HepG2 (cell line): ENCODE data around the gene COMMD1. TPM values are rescaled to one million over a fixed set of nuclear protein-coding genes. Genes with fewer than 3 reads are reported as not detected.
A peak's percentile ranks its signal among the peaks of the same experiment; 100 is the strongest.

Experiments used
- ATAC-seq: fragments of 200-7000 bp; cut with Tn5 transposase; 3 replicates; pipeline ENCODE4 v1.9.1; 2020; ENCODE audit warnings: mild to moderate bottlenecking, moderate library complexity
- BruUV-seq: library from RNA; stranded (reverse); fragments of 400-500 nt; replicated peaks from 2 replicates; lab custom pipeline; 2021; lab: Mats Ljungman, UMichigan
- CTCF ChIA-PET: fragments of 300-600 bp; formaldehyde crosslinking; extraction: SDS; loops from one replicate; lab custom pipeline; 2021; ENCODE audit warnings: low total read pairs, inconsistent platforms, low intra/inter-chr PET ratio; lab: Yijun Ruan, JAX
- POLR2A ChIA-PET: fragments of 350-600 bp; sonication (Branson Sonifier 250); formaldehyde crosslinking; loops from one replicate; lab custom pipeline; 2020; ENCODE audit warnings: antibody characterized with exemption, inconsistent platforms; lab: Yijun Ruan, JAX
- DNase-seq: peaks from one replicate; pipeline ENCODE4 v3.0.0-alpha.2; 2015; ENCODE audit warnings: low spot score
- FAIRE-seq: peaks from 3 replicates; lab custom pipeline; 2011; peaks lifted over from hg19 to GRCh38; lab: Jason Lieb, UNC
- H2AFZ ChIP-seq: one replicate; pipeline ENCODE4 v1.6.1; 2011; ENCODE audit warnings: low read length, inconsistent platforms
- H3K27ac ChIP-seq: fragments of 300-600 bp; 3 replicates; pipeline ENCODE4 v1.8.0; 2011; ENCODE audit warnings: mixed run types, mild to moderate bottlenecking, mixed read lengths, low read length, inconsistent platforms; ENCODE audit not compliant: insufficient read depth; ENCODE audit errors: extremely low read length
- H3K27me3 ChIP-seq, 2 experiments: fragments of 200-600 bp in 1 of 2; 2 replicates in 1 of 2; 3 replicates in 1 of 2; pipeline versions ENCODE4 v1.6.0 to v1.8.0; 2011; ENCODE audit warnings: low read length in 2 of 2, mild to moderate bottlenecking in 2 of 2, moderate library complexity in 2 of 2, inconsistent platforms in 1 of 2; ENCODE audit not compliant: insufficient read depth in 2 of 2, control insufficient read depth in 1 of 2
- H3K36me3 ChIP-seq, 2 experiments: fragments of 200-600 bp in 1 of 2; replicated peaks in 1 of 2; 2 replicates in 1 of 2; 3 replicates in 1 of 2; pipeline versions ENCODE4 v1.5.1 to v1.8.0; 2011; ENCODE audit warnings: low read length in 2 of 2, inconsistent platforms in 1 of 2; ENCODE audit not compliant: insufficient read depth in 2 of 2, control insufficient read depth in 1 of 2
- H3K4me1 ChIP-seq: 2 replicates; pipeline ENCODE4 v1.5.1; 2012; ENCODE audit warnings: low read length, inconsistent platforms; ENCODE audit not compliant: insufficient read depth
- H3K4me2 ChIP-seq: 2 replicates; pipeline ENCODE4 v1.6.0; 2011; ENCODE audit warnings: low read depth, low read length, inconsistent platforms
- H3K4me3 ChIP-seq, 3 experiments: fragments of 200-600 bp in 1 of 3; sonication (generic), shearing (Covaris generic) in 1 of 3; replicated peaks in 1 of 3; 2 replicates each; pipeline ENCODE4 v1.5.1; 2011 to 2016; ENCODE audit warnings: low read length in 3 of 3, inconsistent platforms in 2 of 3, low read depth in 2 of 3, mild to moderate bottlenecking in 2 of 3, control low read depth in 1 of 3, mixed read lengths in 1 of 3; ENCODE audit not compliant: insufficient read depth in 1 of 3
- H3K79me2 ChIP-seq: one replicate; pipeline ENCODE4 v1.6.1; 2011; ENCODE audit warnings: low read length, inconsistent platforms; ENCODE audit not compliant: insufficient read depth
- H3K9ac ChIP-seq: 2 replicates; pipeline ENCODE4 v1.6.0; 2011; ENCODE audit warnings: mild to moderate bottlenecking, low read depth, low read length, inconsistent platforms; ENCODE audit not compliant: insufficient read depth
- H3K9me3 ChIP-seq: 2 replicates; pipeline ENCODE4 v1.5.1; 2012; ENCODE audit warnings: mild to moderate bottlenecking, low read length
- H4K20me1 ChIP-seq: 2 replicates; pipeline ENCODE4 v1.6.0; 2011; ENCODE audit warnings: inconsistent platforms, mild to moderate bottlenecking, low read length, moderate library complexity; ENCODE audit not compliant: insufficient read depth
- GABPB1 ChIP-seq: IDR thresholded peaks from 2 replicates; pipeline ENCODE4 v1.6.1; 2016; ENCODE audit warnings: mild to moderate bottlenecking, missing genetic modification reagents, moderate library complexity, missing compliant biosample characterization
- MAFF ChIP-seq: IDR thresholded peaks from 2 replicates; pipeline ENCODE4 v1.6.1; 2011; ENCODE audit warnings: low read depth, low read length, improper control_type of control experiment
- MAFK ChIP-seq, 2 experiments: IDR thresholded peaks in 1 of 2; conservative IDR thresholded peaks in 1 of 2; 2 replicates each; pipeline ENCODE4 v1.6.1; 2011; ENCODE audit warnings: improper control_type of control experiment in 2 of 2, low read length in 2 of 2
- NFYB ChIP-seq: sonication (generic); formaldehyde crosslinking; IDR thresholded peaks from 2 replicates; pipeline ENCODE4 v1.4.0; 2020; ENCODE audit warnings: missing genetic modification reagents
- SP4 ChIP-seq: sonication (generic); formaldehyde crosslinking; IDR thresholded peaks from 2 replicates; pipeline ENCODE4 v1.8.1; 2023; ENCODE audit warnings: mild to moderate bottlenecking, missing genetic modification reagents
- ZNF563 ChIP-seq: sonication (generic); formaldehyde crosslinking; IDR thresholded peaks from 2 replicates; pipeline ENCODE4 v1.8.0; 2022; ENCODE audit warnings: mild to moderate bottlenecking, moderate library complexity, missing genetic modification reagents
- WGBS: methylation state at CpG from one replicate; pipeline ENCODE4 v1.1.6; 2017; ENCODE audit warnings: low lambda C conversion rate; 5-methylcytosine and 5-hydroxymethylcytosine counted together
- in situ Hi-C: cut with HindIII; loops from 2 replicates; pipeline ENCODE4 v1.10.0; 2017; ENCODE audit warnings: low pct_unique_long_range_greater_than_20kb; ENCODE audit not compliant: extremely low pct_ligation_motif_present
- intact Hi-C: fragments of 100-400 bp; cut with micrococcal nuclease; formaldehyde crosslinking; loops from one replicate; pipeline ENCODE4 v1.10.0; 2022; ENCODE audit not compliant: unreplicated experiment
- polyA plus RNA-seq, 8 experiments: library from polyadenylated mRNA; depleted of rRNA in 3 of 8; stranded (reverse) in 7 of 8; unstranded in 1 of 8; fragments of >200 nt; fragmentation: Illumina TruSeq in 4 of 8; extraction: Trizol in 4 of 8; gene quantifications; 2 replicates each; pipeline versions ENCODE4 v1.2.1 to v1.2.3, GENCODE V29; 2011 to 2016; ENCODE audit warnings: low read depth in 4 of 8, missing spikeins in 1 of 8, mixed read lengths in 1 of 8; ENCODE audit not compliant: insufficient read depth in 1 of 8
- total RNA-seq, 5 experiments: library from RNA; depleted of rRNA; stranded (reverse); fragments of >200 nt; fragmentation: Illumina TruSeq; extraction: Trizol; gene quantifications; 2 replicates each; pipeline ENCODE4 v1.2.3, GENCODE V29; 2016; ENCODE audit warnings: low read depth in 1 of 5

Gene COMMD1
- total and polyA plus RNA-seq, 2 of the 13 experiments (the other 11 are each of a cell fraction or from before 2014, with no cell fraction given) = 25.7 to 105 TPM

GRCh38 chr2:61984682-61985081, 79.2 kb downstream of the COMMD1 start:
- H2AFZ ChIP-seq = no peak overlapping the region
- no peaks in the 10 kb centered on the region for H3K79me2 ChIP-seq
- no peaks in the 10 kb centered on the region for H3K4me1 ChIP-seq
- intact Hi-C loops (no loop called here), in situ Hi-C loops (no loop called here)
- H3K27me3 ChIP-seq = no peaks in the 10 kb centered on the region
- ChIA-PET POLR2A (no interaction called here), CTCF (no interaction called here)
- DNase-seq = no peak
- TF ChIP-seq MAFK (conservative IDR thresholded peaks at IDR 0.05 in 1 of 2, IDR thresholded peaks at IDR 0.05 in 1 of 2; ENCODE audit: low read length in 2 of 2) (peak; percentile 55 to 78), MAFF (peak; percentile 55), SP4 (CRISPR knock-in tag) (no peak), GABPB1 (no peak)
- H3K27ac ChIP-seq = no peak overlapping the region
- BruUV-seq = no TSS peak
- H3K36me3 ChIP-seq = no peaks in the 10 kb centered on the region
- no peak for FAIRE-seq
- no peak for ATAC-seq
- no peak overlapping the region for H3K9ac ChIP-seq
- 90% methylated on average over 1 of the region's 1 CpG for WGBS
- no peaks in the 10 kb centered on the region for H4K20me1 ChIP-seq
- no peak overlapping the region for H3K4me2 ChIP-seq
- H3K4me3 ChIP-seq = no peak overlapping the region
- H3K9me3 ChIP-seq = no peaks in the 10 kb centered on the region

GRCh38 chr2:61988462-61989366, 83.2 kb downstream of the COMMD1 start:
- Histone ChIP-seq H3K4me1 (no peaks in the 10 kb centered on the region), H3K4me2 (no peak overlapping the region), H3K27ac (no peak overlapping the region), H3K36me3 (no peaks in the 10 kb centered on the region), H3K9me3 (no peaks in the 10 kb centered on the region), H4K20me1 (no peaks in the 10 kb centered on the region), H3K9ac (no peak overlapping the region), H3K4me3 (no peak overlapping the region), H3K79me2 (no peaks in the 10 kb centered on the region), H2AFZ (no peak overlapping the region), H3K27me3 (no peaks in the 10 kb centered on the region)
- TF ChIP-seq ZNF563 (CRISPR knock-in tag) (0 out of 2 replicates have a peak, but pooled peaks have one; percentile 51), NFYB (CRISPR knock-in tag) (no peak)
- intact Hi-C loops = no loop called here
- peak; percentile 8 for FAIRE-seq
- ChIA-PET CTCF (no interaction called here), POLR2A (no interaction called here)
- DNase-seq = no peak
- ATAC-seq = no peak
- in situ Hi-C loops = no loop called here
- BruUV-seq = no TSS peak
- 79% methylated on average over 6 of the region's 6 CpGs for WGBS
